ENCODE results near the gene CBLC.

- TF ChIP-seq, protein P1, sequence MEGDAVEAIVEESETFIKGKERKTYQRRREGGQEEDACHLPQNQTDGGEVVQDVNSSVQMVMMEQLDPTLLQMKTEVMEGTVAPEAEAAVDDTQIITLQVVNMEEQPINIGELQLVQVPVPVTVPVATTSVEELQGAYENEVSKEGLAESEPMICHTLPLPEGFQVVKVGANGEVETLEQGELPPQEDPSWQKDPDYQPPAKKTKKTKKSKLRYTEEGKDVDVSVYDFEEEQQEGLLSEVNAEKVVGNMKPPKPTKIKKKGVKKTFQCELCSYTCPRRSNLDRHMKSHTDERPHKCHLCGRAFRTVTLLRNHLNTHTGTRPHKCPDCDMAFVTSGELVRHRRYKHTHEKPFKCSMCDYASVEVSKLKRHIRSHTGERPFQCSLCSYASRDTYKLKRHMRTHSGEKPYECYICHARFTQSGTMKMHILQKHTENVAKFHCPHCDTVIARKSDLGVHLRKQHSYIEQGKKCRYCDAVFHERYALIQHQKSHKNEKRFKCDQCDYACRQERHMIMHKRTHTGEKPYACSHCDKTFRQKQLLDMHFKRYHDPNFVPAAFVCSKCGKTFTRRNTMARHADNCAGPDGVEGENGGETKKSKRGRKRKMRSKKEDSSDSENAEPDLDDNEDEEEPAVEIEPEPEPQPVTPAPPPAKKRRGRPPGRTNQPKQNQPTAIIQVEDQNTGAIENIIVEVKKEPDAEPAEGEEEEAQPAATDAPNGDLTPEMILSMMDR (IDR thresholded peaks at IDR 0.05): no peak
- TF ChIP-seq POLR2A (IDR thresholded peaks at IDR 0.05): no peak
These were observed 36.8 kb downstream of the CBLC start for GRCh38 chr19:44814517-44814916.
